Right kidney (tissue), 1 donor: ENCODE results near the gene SELENOP.
A peak's percentile ranks its signal among the peaks of the same experiment; 100 is the strongest.

Experiments used
- DNase-seq: peaks from one replicate; pipeline ENCODE4 v3.0.0-alpha.2; 2016

Gene SELENOP

DNA sequence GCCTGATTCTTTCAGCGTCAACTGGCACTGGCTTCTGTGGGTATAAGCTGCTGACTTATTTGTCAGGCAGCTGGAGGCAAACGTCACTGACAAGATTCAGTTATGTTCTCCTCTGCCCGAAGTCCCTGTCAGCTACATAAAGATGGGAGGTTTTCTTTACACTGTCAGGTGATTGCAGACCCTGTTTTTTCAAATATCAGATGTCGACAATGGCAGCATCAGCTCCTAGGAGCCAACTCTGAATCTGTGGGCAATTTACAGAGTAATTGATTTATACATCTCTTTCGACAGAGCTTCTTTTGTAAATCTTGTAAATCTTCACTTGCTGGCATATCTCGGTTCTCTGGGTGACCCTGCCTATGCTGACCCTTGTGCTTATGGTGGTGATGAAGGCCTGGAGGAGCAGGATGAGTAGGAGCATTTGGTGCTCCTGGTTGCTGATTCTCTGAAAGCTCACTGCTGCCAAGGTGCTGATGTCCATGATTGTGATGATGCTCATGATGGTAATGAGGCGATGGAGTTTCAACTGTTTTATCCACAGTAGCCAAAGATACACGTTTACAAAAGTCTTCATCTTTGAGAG is 10.9 kb downstream of the SELENOP start:
- DNase-seq, result no peak

DNA sequence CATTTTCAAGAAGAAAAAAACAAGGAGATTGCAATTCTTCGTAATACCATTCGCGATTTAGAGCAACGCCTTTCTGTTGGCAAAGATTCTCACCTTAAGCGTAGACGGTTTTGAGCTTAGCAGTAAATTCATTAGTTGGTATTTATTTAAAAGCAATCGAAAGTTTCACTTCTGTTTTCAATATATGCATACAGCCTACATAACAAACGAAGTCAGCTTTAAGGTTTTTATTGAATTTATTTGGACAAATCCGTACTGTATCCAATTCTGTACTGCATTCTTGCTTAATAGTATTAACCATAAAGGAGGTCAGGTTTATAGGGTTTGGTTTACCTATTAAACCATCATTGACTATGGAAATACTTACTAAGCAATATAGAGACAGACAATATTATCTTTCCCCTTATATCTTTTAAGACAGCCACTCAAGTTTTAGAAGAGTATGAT is 12.0 kb downstream of the SELENOP start:
- no peak for DNase-seq

DNA sequence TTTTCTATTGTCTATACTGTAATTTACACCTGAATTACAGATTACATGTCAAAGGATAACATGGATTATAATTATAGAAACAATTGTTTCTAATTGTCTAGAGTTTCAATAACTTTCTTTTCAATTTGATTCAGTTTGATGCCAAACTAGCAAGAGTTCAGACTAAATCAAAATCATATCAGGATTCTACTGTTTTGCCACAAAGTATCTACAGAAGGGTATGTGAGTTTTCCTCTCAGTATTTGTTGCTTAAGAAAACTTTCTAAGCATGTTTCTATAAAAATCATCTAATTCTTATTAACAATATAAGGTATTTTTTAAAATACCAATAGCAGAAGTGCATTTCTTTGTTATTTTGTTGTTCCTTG is 12.5 kb downstream of the SELENOP start:
- DNase-seq, result no peak

DNA sequence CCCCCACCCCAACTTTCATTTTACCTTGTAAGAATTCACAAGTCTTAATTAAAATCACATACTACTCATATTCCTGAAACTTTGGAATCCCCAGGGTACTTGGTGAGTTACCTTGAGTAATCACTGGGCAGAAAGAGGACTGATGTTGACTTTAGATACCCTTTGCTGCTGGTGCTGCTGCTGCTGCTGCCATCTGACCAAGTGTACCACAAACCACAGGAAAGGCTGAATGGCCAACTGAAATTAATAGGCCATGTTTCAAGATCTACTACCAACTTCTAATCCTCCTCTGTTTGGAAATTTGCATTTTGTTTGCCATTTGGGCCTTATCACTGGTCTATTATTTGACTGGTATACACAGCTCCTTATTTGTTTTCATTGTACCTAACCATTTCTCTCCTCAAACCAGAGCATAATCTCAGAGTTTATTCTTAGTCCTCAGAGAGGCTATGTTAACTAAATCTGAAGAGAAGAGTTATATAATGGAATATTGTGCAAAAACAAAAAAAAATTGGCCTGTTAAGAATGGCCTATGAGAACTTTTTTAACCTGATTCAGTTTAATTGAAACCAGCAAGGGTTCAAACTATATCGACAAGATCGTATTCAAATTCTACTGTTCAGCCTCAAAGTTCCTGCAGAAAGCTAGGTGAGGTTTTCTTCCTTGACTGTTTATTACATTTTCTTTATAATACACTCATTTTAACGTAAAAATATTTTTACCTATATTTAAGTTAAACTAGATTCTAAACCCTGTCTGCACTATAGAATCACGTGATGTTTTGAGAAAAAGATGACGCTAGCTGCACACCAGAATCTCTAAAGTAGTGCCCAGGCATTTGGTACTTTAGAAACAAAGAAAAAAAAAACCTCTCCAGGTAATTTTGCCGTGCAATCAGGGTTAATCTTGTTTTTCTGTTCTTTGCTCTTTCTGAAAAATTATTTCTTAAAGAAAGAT is 13.1 kb downstream of the SELENOP start:
- DNase-seq, result no peak

DNA sequence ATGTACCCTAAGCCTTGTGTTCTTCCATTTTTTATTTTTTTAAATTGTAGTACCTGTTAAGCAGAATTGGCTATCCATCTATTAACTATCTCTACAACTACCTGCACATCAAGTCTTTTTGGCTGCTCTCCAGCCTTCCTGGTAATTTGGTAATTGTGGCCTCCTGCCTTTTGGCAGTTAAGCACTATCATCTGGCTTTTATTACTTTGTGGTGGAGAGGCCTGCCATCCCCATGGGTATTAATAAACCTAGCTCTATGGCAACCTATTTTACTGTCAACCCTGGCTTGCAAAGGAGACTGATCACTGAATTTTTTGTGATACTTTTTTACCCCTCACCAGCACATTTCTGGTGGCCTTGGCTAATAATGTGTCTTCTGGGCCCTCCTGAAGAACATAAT is 20.5 kb downstream of the SELENOP start:
- no peak for DNase-seq

DNA sequence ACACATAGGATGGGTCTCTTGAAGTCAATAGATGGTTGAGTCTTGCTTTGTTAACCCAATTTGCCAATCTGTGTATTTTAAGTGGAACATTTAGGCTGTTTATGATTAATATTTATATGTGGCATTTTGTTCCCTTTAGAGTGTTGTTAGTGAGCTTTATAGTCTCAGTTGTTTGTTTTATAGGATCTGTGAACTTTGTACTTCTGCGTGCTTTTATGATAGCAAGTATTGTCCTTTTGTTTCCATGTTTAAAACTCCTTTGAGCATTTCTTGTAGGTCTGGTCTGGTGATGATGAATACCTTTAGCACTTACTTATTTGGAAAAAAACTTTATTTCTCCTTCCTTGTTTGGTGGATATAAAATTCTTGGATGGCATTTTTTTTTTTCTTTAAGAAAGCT is 23.8 kb downstream of the SELENOP start:
- DNase-seq, result no peak

DNA sequence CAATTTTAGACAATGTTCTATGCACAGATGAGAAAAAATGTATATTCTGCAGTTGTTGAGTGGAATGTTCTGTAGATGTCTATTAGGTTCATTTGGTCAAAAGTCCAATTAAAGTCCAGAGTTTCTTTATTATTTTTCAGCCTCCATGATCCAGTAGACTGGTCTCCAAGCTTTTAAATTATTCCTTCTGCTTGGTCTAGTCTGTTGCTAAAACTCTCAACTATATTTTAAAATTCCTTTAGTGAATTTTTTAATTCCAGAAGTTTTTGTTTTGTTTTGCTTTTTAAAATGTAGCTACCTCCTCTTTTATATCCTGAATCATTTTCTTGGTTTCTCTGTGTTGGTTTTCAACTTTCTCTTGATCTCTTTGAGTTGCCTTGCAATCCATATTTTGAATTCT is 24.6 kb downstream of the SELENOP start:
- no peak for DNase-seq

DNA sequence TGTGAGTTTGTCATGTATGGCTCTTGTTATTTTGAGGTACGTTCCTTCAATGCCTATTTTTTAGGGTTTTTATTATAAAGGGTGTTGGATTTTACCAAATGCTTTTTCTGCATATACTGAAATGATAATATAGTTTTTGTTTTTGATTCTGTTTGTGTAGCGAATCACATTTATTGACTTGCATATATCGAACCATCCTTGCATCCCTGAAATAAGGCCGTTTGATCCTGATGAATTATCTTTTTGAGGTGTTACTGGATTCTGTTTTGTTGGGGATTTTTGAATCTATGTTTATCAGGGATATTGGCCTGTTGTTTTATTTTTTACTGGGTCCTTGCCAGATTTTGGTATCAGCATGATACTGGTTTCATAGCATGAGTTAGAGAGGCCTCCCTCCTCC is 25.9 kb downstream of the SELENOP start:
- DNase-seq, result no peak

DNA sequence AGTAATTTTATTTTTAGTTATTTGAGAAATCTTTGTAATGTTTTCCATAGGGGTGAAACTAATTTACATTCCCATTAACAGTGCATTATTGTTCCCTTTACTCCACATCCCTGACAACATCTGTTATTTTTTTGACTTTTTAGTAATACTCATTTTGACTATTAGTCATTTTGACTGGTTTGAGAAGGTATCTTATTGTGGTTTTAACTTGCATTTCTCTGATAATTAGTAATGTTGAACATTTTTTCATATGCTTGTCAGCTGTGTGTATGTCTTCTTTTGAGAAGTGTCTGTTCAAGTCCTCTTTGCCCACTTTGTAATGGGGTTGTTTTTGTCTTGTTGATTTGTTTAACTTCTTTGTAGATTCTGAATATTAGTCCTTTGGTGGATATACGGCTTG is 27.6 kb downstream of the SELENOP start:
- no peak for DNase-seq

DNA sequence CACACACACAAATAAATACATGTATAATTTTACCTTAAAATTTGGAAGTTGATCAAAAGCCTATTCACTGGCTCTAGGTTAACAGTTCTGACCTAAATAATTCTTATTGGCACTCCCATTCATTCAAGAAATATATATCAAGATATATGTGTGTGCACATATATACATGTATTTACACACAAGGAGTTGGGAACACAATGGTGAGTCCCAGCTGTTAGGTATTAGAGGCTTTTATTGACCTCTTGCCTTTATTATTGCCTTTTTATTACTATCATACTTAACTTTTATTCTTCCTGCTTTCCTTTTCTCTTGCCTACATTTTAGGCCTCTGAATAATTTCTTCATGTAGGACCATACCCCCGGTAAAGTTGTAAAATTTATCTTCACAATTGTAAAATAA is 30.1 kb downstream of the SELENOP start:
- DNase-seq, result no peak

DNA sequence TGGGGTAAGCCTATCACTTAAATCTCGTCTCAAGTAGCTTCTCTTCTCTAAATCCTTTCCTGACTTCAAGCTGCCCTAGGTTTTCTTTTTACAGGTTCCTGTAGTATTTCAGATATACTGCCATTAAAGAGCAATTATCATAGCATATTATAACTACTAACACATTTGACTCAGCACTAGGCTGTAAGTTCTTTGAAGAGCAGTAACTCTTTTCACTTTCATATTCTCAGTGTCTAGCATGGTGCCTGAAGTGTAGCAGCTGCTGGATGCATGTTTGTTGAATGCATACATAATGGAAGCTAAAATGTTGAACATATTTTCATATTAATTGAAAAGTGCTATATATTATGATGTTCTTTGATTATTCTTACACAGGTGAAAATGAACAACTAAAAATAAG is 32.6 kb downstream of the SELENOP start:
- no peak for DNase-seq

DNA sequence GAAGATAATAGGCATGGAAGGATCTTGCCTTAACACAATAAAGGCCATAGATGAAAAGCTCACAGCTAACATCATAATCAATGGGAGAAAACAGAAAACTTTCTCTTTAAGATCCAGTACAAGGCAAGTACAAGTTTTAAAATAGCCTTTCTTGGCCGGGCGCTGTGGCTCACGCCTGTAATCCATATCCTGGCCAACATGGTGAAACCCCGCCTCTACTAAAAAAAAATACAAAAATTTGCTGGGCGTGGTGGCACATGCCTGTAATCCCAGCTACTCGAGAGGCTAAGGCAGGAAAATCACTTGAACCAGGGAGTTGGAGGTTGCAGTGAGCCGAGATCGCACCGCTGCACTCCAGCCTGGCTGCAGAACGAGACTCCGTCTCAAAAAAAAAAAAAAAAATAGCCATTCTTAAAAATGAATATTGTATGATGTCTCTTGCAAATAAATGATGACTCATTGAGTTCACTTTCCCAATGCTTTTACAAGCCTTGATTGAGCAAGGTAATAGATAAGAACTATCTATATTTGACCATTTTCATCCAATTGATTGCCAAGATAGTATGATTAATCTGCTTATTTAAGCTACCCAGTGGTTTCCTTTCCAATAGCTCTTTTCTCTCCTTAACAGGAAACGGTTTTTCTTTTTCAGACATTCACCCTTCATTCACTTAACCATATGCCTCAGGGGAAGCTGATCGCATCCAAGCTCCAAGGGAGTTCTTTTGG is 39.3 kb downstream of the SELENOP start:
- no peak for DNase-seq

DNA sequence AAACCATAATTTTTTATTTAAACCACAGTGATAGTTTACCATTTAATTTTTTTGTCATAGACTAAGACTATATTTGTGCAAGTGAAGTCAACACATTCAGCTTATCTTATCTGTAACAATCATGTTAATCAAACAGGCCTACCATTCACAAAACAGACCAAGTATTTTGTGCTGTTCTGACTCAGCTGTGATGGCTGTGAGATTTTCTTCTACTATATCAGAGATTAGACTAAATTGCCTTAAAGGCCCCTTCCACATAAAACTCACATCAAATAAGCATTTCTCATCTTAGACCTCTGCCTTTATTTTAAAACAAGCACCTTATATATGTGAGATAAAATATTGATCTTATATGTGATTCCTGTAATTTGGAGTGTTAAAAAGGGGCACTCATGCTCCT is 41.7 kb downstream of the SELENOP start:
- no peak for DNase-seq

DNA sequence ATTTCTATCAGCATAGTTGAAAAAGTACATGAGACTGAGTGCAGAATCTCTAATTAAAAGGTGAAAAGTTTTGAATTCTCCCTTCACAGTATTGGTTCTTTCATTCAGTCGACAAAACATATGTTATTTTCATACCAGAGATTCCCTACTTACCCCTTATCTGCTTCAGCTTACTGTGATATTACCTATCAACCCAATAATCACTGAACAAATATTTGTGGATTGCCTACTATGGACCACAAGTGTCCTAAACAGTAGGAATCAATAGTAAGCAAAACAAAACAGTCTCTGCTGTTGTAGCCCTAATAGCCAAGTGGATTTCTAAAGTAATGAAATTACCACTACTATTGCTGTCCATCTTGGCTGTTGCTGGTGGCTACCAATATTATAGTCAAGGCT is 43.6 kb downstream of the SELENOP start:
- no peak for DNase-seq

DNA sequence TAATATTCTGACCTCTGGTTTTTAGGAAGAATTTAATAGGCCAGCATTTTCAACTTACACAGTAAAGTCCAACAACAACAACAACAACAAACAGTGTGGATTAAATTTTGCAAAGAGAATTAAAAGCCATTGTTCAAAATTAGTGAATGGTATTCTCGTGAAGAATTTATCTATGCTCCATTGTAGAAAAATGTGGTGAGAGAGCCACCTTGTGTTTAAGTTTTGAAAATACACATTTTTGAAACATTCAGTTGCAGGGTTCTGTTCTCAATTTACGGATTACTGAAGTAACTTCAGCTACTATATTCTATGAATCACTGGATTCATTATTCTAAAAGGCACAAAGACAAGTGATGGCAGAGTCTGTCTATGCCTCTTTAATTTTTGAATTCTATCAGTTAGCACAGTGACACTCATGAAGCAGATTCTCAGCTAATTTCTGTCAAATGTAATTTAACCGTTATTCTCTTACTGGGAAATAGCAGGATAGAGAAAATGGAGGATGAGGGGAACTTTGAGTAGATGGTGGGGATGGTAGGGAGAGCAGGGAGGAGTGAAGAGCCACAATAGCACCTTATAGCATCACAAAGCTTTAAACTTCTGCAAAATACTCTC is 44.1 kb downstream of the SELENOP start:
- no peak for DNase-seq

DNA sequence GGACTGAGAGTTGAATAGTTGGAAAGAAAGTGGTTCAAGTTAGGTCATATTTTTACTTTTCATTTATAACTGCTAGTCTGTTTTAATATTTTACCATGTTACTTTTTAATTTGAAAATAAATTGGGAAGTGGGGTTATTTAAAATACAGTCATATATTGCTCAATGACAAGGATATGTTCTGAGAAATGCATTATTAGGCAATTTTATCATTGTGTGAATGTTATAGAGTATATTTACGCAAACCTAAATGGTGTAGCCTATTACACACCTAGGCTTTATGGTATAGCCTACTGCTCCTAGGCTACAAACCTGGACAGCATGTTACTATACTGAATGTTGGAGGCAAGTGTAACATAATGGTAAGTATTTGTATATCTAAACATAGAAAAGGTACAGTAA is 49.9 kb downstream of the SELENOP start:
- DNase-seq, result no peak

DNA sequence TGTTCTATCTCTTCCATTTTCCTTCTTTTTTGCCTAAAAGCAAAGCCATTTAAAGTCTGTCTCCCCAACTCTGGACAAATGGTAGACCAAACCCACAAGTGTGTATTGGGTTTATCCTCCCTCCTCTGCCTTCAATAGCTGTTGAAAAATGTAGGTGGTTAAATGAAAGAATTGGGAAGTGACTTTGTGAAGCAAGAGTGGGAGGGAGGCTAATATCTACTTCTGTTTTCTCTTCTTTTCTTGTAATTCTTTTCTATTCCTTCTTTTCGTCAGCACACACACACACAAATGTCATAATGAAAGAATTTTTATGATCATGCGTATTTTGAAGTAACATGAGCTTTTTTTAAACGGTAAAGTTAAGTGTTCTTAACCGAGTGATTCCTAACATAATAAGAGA is 51.3 kb downstream of the SELENOP start:
- DNase-seq, result no peak

DNA sequence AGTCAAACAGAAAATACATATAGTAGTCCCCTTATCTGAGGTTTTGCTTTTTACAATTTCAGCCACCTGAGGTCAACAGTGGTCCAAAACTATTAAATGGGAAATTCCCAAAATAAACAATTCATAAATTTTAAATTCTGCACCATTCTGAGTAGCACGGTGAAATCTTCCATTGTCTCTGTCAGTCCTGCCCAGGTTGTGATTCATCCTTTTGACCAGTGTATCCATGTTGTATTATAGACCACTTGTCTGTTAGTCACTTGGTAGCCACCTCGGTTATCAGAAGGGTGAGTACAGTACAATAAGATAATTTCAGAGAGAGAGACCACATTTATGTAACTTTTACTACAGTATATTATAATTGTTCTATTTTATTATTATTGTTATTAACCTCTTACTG is 52.2 kb downstream of the SELENOP start:
- no peak for DNase-seq

DNA sequence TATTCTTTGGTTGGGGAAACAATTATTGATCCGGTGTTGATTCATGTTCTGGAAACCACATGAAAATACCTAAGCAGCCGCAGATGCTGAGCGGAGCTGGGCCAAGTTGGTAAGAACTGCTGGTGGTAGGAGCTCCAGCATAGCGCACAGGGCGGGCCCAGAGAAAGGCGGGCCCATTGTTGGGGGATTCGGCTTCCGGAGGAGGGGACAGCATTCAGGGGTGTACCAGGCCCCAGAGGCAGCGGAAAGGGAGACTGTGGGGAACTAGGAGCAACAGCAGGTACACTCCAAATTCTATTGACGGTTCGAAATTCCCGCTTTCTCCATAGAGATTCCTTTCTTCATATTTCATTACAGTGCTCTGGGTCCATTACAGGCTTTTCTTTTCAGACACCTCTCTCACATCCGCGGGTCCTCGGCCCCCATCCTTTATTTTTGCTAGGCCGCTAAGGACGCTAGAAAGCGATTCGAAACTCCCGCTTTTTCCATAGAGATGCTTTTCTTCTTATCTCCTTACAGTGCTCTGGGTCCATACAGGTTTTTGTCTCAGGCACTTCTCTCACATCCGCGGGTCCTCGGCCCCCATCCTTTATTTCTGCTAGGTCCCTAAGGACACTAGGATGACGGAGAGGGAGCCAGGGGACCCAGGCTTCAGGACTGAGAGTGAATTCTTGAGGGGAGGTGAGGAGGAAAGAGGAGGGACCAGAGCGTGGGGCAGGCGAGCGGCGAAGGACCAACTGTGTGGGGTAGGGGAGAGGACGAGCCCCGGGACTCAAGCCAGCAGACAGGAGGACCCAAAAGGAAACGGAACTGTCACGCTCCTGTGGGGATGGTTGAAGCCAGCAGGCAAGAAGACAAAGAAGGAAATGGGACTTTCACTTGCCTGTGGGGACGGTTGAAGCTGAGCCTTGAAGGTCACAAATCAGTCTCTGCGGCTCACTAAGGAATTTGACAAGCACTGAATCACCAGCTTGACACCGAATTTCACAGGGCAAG is 54.8 kb downstream of the SELENOP start, which contains the start of gene CCDC152:
CCDC152 (plus strand) TSS at position 213 of the 996 bp plus-strand sequence. CDS start 2,304 bp downstream, outside the sequence.
- DNase-seq, result peak; percentile 44

DNA sequence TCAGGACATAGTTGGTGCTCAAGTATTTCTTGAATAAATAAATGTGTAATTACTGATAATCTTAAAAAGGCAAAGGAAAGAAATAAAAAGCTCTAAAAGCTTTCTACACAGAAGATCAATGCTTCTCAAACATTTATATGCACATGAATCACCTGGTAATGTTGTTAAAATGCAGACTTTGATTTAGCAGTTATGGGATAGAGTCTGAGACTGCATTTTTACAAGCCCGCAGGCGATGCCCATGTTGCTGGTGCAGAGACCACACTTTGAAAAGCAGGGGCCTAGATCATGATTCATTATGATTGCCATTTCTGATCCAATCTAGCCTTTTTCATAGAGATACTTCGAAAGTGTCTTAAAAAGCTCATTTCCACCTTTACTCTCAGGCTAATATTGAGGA is 58.6 kb downstream of the SELENOP start:
- DNase-seq, result no peak

DNA sequence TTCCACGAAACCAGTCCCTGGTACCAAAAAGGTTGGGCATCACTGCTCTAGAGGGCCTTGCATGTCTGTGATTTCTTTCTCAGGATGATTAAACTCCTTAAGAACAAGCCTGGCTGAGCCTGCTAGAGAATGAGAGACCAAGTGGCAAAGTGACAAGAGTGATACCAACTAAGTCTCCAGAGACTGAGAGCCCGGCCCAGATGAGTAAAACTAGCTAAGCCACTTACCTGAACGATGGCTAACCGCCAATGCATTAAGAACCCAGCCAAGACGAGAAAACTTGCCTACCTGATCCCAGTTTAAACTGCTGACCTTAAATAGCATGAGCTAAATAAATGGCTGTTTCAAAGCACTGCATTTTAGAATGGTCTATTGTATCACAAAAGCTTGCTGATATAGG is 60.6 kb downstream of the SELENOP start:
- no peak for DNase-seq

DNA sequence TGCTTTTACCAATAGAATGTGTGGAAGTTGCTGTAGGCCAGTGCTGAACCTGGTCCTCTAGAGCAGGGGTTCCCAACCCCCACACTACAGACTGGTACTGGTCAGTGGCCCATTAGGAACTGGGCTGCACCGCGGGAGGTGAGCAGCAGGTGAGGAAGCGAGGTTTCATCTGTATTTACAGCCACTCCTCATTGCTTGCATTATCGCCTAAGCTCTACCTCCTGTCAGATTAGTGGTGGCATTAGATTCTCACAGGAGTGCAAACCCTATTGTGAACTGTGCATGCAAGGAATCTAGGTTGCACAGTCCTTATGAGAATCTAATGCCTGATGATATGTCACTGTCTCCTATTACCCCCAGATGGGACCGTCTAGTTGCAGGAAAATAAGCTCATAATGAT is 61.2 kb downstream of the SELENOP start:
- no peak for DNase-seq
